GM21825 (cell line): ENCODE results near the gene RSPRY1.
"Not testable (repeated sequence)": the region's sequence is repeated elsewhere in the genome, so short reads cannot be mapped to it uniquely, and the experiment has no call there.

Experiments used
- ATAC-seq: cut with Tn5 transposase; IDR thresholded peaks from one replicate; pipeline ENCODE4 v1.9.1; 2021; ENCODE audit warnings: mild to moderate bottlenecking, moderate library complexity; ENCODE audit not compliant: unreplicated experiment

RSPRY1 gene

DNA sequence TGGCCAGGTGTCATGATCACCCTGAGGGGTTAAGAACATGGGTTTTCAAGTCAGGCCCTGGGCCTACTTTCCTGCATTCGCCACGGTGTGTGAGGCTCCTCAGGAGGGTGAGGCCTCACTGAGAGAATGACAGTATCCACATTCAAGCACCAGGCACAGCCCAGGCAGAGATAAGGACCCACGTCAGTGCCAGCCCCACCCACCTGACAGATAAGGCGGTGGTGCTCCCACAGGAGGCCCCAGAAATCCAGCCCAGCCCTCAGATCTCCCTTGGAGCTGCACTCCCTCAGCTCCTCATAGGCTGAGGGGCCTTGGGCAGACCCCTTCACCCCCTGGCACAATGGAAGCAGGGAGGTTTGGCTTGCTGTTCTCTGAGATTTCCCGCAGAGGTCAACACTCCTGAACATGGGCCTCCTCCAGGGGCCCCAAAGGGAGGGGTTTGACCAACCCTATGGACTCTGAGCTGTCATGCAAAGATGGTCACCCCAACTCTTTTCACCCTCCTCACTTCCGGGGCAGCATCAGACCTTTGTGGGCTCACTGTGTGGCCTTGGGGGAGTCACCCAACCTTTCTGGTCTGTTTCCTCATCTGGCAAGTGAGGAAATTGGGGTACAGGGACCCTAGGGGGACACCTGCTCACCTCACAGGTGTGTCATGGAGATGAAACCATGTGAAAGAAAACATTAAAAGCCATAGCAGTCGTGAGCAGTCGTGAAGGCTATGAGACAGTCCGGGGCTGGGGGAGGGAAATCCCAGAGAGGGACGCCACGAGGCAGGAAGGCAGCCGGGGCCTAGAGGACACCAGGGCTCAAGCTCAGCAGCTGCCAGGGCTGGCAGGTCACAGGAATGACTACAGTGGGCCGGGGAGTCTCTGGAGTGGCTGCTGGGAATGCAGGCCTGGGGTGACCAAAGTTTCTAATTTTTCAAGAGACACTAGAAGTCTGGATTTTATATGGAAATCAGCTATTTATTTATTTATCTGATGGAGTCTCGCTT lies 83.0 kb downstream of the RSPRY1 start:
- no peak for ATAC-seq

DNA sequence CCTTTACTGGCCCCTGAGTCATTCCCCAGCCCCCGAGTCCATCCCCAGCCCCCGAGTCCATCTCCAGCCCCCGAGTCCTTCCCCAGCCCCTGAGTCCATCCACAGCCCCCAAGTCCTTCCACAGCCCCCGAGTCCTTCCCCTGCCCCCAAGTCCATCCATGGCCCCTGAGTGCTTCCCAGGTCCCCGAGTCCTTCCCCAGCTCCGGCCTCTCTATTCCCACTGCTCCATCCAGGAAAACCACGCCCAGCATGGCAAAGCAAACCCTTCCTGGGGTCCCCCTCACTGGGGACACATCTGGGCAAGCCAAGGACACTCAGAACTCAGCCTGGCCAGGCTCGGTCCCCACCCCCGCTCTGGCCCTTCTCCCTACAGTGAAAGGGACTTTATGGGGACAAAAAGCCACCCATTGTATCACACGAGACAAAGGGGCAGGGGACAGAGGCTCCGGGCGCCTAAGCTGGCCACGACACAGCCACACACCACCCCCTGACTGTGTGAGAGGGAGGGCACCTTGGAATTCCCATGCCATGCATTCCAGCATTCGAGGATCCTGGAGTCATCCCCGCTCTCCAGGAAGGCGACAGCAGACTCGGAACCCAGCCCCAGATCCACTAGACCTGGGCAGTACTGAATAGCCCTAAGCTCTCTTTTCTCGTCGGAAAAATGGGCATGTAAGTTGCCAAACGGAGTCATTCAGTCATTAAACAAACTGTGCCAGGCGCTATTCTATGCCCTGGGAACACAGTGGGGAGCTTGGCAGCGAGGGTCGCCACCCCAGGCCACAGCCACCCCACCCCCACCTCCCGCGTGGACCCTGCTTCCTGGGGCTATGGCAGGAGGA lies 84.3 kb downstream of the RSPRY1 start:
- no peak for ATAC-seq

DNA sequence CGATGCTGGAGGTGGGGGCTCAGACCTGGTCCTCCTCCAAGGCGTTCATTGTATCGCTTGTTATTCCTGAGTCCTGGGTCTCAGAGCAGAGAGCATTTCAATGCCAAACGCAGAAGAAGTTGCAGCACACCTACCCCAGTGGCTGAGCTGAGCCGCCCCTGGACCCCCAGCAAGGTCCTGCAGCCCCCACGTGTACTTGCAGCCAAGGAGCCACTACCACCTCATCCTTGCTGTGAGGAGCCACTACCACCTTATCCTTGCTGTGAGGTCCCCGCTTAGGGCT lies 84.9 kb downstream of the RSPRY1 start:
- ATAC-seq: no peak

DNA sequence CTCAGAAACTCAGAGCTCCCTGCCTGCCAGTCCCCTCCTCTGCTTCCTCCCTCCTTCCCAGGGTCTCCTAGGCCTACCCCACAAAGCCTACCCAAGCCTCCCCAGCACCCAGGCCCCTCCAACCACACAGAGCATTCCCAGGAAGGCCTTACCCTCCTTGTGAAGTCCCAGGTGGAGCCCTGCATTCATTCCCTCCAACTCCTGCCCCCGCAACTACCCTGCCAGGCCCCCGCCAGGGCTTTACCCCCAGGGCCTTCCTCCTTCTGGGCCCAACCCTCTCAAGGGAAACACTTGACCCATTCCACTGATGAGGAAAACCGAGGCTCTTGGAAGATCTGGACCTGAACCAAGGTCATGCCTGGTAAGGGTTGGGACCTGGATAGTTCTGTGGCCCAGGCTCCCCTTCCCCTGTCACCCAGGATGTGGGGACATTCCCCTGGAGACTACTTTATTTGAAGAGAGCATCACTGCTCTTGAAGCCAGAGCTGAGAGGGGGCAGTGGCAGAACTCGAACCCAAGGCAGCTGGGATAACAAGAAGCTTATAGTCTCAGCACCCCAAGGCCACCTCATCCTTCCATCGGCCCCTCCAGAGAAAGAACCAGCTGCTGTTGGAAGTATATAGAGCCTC lies 85.9 kb downstream of the RSPRY1 start:
- ATAC-seq: no peak

DNA sequence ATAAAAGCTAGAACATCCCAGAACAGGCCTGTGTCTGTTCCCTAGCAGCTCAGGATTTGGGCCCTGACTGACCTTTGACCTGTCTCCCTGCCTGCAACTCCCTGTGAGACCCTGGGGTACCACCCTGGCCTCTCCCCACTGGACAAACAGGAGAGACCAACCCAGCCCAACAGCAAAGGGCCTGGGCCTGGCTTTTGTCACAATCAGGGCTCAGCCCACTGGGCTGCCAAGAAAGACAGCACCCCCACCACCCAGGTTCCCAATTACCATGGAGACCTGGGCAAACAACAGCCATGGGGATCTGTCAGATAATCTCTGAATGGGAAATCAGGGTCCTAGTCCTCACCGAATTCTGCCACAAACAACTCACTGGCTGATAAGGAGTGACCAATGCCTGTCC lies 87.2 kb downstream of the RSPRY1 start:
- no peak for ATAC-seq

DNA sequence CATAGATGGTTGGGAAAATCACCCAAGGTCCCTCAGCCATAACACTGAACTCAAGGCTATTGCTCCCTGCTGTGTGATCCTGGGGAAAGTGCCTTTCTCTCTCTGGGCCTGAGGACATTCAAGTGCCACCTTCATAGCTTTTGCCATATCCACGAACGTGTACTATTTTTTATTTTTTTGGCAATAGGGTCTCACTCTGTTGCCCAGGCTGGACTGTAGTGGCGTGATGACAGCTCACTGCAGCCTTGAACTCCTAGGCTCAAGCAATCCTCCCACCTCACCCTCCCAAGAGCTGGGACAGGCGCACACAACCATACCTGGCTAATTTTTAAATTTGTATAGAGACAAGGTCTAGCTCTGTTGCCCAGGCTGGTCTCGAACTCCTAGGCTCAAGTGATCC lies 87.7 kb downstream of the RSPRY1 start:
- ATAC-seq: no peak

DNA sequence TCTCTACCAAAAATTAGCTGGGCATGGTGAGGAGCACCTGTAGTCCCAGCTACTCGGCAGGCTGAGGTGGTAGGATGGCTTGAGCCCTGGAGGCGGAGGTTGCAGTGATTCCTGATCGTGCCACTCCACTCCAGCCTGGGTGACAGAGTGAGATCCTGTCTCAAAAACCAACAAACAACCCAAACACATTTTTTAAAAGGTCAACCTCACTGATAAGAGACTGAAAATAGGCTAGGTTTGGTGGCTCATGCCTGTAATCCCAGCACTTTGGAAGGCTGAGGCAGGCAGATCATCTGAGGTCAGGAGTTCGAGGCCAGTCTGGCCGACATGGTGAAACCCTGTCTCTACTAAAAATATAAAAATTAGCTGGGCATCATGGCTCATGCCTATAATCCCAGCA lies 89.8 kb downstream of the RSPRY1 start:
- ATAC-seq: not testable (repeated sequence)

DNA sequence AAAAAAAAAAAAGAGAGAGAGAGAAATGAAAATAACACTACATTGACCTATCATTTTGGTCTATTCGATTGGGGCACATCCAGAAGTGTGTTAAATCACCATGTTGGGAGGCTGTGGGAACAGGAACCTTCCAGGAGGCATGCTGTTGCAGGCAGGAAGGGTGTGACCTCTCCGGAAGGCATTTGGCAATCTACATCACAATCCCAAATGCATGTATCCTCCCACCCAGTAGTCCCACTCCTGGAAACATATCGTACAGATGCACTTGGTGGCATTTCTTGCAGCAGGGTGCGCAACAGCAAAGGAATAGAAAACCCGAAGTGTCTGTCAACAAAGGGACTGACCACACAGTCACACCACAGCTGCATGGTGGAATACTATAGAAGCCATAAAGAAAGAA lies 90.5 kb downstream of the RSPRY1 start:
- no peak for ATAC-seq

DNA sequence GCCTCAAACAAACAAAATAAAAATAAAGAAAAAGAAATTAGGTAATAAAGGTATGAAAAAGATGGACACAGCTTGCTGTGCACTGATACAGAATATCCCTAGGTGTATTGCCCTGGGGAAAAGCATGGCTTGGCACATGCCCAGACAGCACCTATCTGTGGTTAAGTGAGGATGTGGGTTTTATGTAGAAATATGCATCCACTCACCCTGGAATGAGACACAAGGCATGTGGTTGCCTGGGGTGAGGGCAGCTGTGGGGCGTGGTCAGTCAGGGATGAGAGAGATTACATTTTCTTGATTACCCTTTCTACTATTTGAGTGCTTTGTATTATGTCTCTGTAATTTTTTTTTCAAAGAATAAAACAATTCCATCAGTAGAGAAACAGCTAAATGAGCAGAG lies 91.5 kb downstream of the RSPRY1 start:
- no peak for ATAC-seq

DNA sequence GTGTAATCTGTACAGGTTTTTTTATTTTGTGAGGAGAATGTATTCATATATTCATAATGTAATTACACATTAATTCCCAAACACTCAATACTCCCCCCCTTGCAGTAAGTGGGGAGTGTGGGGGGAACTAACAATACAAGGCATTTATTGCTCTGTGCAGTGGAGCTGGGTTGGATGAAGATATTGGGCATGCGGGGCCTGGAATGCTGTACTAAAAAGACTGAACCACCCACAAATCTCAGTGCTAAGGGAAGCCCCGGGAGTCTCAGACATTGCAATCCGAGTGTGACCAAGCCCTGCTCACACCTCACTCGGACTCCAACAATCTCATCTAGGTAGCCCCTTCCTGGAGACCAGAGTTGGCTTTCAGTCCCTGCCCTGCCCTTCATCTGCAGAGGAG lies 92.4 kb downstream of the RSPRY1 start:
- no peak for ATAC-seq

DNA sequence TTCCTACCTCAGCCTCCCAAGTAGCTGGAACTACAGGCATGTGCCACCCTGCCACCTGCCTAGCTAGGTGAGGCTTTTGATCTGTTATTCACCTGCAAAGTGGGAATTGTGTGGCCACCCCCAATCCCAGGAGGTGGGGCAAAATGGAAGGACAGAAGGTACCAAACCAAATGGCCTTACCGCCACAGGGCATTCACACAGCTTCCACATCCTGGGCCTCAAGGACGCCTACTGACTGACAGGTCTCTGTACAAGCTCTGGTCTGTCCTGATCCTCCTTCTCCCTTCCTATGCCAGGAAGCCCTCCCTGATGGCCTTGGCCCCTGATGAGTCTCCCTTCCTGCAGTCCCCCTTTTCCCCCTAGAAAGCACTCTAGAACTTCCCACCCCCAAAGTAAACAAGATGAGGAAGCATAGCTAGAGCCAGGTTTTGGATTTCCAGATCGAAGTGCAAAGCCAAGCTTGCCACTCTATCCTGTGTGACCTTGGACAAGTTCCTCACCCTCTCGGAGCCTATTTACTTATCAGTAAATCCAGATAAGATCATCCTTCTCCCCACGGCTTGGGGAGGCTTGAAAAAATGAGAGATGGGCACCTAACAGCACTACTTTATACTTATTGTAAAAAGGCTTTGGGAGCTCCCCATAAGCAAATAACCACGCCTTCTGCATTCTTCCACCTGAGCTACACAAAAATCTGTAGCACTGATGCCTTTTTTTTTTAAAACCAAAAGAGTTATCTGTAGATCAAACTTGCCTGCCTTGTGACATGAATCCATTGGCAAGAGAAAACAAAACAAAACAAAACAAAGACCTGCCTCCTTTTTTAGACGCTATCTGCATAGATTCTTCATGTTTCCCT lies 93.9 kb downstream of the RSPRY1 start:
- no peak for ATAC-seq

DNA sequence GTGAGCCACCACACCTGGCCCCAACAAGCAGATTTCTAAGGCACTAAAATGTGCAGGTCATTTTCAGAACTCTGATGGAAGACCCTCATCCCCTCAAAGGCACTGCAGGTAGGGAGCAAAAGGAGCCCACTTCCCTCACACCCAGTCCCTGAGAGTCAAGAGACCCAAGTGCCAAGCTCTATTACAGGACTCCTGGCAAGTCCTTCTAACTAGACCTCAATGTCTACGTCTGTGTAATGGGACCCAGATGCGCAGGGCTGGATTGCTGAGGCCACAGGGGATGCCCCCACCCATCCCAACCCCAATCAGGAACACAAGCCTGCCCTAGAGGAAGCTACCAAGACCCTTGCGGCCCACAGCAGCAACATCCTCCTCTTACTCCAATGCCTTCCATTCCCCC lies 95.7 kb downstream of the RSPRY1 start:
- ATAC-seq: no peak

DNA sequence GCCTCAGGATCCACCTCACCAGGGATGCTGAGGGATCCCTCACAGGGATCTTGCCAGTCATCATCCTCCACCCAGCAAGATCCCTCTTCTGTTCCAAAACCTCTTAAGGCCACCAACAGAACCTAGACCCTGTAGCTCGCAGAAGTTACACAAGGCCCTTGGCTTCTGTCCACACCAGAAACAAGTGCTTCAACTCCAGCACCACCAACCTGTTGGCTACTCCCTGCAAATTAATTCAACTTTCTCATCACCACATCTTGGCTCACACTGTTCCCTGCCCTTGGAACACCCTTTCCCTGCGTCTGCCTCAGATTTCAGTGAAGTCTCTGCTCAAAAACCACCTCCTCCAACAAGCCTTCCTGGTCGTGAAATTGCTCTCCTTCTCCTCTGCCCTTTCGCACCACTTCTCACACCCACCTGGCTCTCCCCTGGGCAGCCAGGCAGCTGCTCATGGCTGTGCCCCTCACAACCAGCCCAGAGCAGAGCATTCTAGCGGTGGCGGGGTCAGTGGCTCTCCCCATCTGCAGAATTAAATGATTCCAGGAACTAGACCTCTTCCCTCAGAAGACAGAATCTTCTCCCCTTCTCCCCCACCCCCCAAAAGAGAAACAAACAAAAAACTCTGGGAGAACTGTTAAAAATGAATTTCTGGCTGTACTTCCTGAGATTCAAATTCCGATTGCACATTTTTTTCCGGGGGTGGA lies 96.5 kb downstream of the RSPRY1 start:
- no peak for ATAC-seq

DNA sequence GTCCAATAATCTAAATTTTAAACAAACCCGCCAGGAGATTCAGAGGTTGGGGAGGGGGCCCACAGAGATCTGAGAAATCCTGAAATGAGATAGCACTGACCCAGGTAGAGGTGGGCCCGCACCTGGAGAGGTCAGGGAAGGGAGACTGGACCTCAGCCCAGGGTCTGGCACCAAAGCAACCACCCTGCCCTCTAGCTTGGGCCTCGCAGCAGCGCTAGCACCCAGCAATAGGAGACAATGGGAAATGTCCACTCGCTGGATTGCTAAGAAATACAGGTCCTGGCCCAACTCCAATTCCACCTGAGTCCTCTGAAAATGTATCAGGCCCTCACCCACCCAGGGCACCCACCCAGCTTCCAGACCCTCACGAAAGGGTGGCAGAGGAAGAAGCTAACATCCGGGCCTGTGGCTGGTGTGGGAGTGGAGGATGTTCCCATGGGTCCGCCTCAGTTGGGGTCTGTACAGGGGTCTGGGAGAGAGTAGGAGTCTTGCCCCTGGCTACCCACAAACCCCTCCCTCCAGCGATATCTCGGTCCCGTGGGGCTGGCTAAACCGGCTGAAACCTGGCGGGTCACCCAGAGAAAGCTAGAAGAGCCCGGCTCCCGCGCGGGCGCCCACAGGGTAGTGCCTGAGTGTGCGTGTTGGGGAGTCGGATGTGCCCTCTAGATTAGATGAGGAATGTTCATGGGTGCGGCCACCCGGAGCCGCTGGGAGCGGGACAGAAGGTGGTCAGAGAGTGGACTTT lies 97.3 kb downstream of the RSPRY1 start:
- no peak for ATAC-seq

DNA sequence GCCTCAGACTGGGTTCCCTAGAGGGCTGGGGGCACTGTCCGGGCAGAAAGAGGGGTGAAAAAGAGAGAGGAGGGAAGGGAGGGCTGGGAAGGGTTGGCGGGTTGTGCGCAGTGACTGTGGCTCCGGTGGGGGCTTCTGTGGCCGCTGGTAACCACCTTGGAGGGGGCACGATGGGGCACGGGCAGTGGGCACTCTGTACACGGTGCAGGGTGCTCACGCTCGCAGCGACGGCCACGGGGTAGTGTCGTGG lies 97.8 kb downstream of the RSPRY1 start:
- no peak for ATAC-seq

DNA sequence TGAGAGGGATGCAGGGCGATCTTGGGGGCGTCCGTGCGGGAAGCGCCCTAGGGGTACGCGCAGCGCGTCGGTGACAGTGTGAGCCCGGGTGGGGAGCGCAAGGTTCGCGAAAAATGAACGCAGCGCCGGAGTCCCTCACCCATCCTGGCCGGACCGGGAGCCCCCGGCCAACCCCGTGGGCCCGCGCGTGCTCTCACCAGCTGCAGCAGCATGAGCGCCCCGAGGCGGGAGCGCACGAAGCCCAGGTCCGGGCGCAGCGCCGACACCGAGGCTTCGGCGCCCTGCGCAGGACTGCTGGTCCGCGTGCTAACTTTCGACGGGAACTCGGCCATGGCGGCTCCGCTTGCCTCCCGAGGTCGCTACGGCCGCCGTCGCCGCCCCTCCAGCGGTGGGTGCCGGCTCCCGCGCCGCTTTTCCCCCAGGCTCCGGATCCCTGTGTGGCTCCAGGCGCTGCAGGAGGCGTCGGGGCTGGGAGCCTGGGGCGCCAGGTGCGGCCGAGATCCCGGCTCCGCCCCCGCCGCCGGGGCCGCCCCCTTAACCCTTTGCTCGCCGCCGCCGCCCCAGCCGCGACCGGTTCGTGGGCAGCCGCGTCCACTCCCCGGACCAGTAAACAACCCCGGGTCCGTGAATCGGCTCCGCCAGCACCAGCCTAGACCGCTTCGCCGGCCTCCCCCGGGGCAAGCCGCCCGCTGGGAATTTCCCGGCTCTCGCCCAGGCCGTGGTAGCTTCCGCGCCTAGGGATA lies 98.3 kb downstream of the RSPRY1 start, which contains the start of gene PLLP:
Gene PLLP (minus strand): TSS at position 464 of the 743 bp plus-strand sequence. CDS start 132 bp downstream, at position 332.
- no peak for ATAC-seq

DNA sequence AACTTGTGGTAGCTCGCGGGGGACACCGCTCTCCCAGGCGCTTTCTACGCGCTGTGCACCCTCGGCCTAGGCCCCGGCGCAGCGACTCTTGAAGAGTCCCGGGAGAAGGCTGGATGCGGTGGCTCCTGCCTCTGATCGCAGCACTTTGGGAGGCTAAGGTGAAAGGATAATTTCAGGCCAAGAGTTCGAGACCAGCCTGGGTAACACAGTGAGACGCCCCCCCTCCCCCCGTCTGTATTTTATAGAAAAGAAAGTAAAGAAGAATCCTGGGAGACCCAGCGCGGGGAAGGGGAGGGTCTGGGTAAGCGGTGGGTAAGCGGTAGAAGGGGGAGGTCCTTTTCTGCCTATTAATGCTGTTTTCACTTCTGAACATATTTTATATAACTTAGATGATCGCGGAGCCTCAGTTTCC lies 98.8 kb downstream of the RSPRY1 start:
- no peak for ATAC-seq

DNA sequence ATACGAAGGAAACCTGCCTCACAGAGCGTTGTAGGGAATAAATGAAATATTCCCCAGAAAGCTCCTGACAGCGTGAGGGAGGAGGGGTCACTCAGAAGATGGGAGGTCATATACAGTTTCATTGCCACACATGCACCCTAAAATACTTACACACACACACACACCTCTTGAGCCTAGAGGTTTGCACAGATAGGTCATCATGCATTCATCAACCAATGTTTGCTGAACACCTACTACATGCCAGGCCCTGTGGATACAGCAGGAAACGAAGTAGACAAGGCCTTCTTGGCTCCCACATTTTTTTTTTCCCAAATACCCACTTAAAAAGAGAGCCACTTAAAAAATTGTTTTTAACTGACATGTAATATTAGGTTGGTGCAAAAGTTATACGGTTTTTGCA lies 99.2 kb downstream of the RSPRY1 start:
- ATAC-seq: no peak
